ENCODE results near the gene TOMM20.

Gene TOMM20

DNA sequence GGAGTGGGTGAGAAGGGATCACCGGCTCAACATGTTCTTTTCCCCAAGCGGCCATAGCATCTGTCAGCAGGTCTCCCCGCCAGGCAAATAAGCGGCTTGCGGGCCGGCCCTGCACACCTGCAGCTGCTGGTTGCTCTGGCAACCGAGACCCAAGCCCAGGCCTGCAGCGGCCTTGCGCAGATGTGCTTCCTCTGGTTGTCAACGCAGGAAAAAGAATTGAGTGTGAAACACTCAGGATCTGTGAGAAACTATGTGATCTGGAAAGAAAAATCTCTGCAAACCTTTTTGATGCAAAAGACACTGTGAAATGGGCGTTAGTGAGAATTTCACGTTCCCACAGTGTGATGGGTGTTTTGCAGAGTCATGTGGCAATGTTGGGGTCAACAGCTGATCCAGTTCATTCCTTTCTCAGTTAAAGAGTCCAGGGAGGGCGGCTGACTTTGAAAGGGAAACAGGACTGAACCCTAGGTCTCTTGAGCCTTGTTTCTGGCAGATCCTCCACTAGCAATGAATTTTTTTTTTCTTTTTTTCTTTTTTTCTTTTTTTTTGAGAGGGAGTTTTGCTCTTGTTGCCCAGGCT, 28.4 kb downstream of the TOMM20 start:
- TF ChIP-seq GATA2 (IDR thresholded peaks at IDR 0.05; ENCODE audit: low read depth, low read length) (no peak), GATA3 (IDR thresholded peaks at IDR 0.05; ENCODE audit: low read depth, low read length) (no peak)

- TF ChIP-seq GATA3 (IDR thresholded peaks at IDR 0.05; ENCODE audit: low read depth, low read length) (no peak), GATA2 (IDR thresholded peaks at IDR 0.05; ENCODE audit: low read depth, low read length) (no peak)
These were observed 29.6 kb downstream of the TOMM20 start for GRCh38 chr1:235098991-235099390.

DNA sequence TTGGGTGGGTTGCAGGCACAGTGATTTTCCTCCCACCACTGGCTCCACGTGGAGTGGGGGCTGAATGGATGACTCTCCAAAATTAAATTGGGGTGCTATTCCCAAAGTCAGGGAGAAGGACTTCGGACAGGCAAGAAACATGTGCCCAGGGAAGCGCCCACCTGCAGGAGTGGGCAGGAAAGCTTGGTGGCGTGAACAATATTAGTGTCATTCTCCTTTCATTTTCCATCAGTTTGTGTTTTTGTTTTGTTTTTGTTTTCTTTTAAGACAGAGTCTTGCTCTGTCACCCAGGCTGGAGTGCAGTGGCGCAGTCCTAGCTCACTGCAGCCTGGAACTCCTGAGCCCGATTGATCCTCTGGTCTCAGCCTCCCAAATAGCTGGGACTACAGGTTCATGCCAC, 30.1 kb downstream of the TOMM20 start:
- TF ChIP-seq GATA3 (IDR thresholded peaks at IDR 0.05; ENCODE audit: low read depth, low read length) (no peak), GATA2 (IDR thresholded peaks at IDR 0.05; ENCODE audit: low read depth, low read length) (no peak)

DNA sequence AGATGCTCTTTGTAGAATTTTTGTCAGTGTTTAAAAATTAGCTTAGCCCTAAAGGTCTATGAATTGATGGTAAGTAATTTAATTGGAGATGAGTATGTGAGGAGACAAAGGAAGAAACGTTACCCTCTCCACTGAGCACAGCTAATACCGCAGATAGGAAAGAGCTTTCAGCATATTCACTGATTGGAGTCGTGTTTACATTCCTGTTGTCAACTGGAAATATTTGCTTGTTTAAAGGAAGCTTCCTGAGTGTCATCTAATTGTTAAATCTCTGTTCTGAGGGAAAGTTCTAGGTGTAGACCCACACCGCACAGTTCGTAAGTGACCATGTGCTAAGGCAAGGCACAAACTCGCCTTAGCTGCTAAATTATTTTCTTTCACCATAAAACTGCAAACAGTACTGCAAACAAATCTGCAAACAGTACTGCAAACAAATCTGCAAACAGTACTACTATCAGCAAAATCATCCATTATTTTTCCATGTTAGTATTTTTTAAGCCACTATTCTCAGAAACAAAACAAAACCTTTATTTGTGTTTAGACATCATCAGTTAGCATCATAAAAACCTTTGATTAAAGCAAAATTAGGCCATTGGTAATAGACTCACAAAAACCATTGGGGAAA, 32.6 kb downstream of the TOMM20 start:
- TF ChIP-seq GATA3 (IDR thresholded peaks at IDR 0.05; ENCODE audit: low read depth, low read length) (no peak), GATA2 (IDR thresholded peaks at IDR 0.05; ENCODE audit: low read depth, low read length) (no peak)

DNA sequence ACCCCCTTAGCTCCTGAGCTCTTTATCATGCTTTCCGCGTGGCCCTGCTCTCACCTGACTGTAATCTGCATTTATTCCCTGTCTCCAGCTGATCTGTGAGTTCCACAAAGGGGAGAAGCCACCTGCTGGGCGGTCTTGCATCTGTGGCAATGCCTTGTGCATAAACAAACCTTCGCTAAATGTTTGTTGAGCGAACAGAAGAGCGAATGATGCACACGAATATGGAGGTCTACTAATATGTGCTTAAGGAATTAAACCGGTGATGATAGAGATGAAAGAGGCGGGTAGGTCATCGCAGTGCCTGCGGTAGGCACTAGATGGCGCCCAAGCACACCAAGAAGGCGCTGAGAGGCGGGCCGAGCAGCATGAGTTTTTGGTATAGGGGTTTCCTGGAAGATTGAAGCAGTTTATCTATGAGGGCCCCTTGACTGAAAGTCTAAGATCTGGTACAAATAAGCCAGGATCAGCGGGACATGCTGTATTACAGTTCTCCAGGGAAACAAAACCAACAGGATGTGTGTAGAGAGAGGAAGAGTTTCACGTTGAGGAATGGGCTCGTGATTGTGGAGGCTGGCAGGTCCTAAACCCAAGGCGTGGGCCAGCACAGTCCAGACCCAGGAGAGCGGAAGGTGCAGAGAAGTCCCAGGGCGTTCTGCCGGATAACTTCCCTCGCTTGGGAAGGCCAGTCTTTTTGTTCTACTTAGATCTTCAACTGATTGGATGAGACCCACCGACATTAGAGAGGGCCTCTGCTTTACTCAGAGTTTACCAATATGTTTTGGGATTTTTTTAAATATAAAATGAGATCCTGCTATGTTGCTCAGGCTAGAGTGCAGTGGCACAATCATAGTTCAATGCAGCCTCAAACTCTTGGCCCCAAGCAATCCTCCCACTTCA, 34.7 kb downstream of the TOMM20 start:
- TF ChIP-seq GATA3 (IDR thresholded peaks at IDR 0.05; ENCODE audit: low read depth, low read length) = no peak
- TF ChIP-seq GATA2 (IDR thresholded peaks at IDR 0.05; ENCODE audit: low read depth, low read length) = no peak

DNA sequence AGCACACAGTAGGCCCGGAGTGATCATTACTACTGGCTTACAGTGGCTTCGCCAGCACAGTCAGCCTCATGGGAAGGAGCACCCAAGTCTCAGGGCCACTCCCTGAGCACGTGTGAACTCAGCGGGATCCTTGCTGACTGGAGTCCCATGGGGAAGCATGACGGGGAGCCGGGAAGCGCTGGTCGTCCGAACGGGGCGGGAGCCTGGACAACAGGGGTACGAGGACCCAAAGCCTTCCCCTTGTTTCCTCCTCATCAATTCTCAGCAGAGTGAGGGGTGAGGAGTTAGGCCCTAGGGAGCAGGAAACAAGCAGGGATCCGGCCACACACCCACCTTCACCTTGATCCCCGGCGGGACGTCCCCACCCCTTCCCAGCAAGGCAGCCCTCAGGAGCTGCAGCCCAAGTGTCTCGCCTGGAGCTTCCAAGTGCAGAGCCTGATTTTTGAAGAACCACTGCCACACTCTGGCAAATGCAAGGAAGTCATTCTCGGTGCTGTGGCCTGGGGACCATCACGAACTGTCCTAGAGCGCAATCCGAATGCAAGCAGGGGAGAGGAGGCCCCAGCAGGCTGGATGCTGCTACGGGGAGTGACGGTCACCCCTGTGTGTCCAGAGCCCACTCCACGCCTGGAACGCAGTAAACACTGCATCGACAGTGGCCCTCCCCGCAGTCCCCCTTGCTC, 35.5 kb downstream of the TOMM20 start:
- no peak for TF ChIP-seq GATA3 (IDR thresholded peaks at IDR 0.05; ENCODE audit: low read depth, low read length)
- no peak for TF ChIP-seq GATA2 (IDR thresholded peaks at IDR 0.05; ENCODE audit: low read depth, low read length)

- TF ChIP-seq GATA3 (IDR thresholded peaks at IDR 0.05; ENCODE audit: low read depth, low read length) = no peak
- TF ChIP-seq GATA2 (IDR thresholded peaks at IDR 0.05; ENCODE audit: low read depth, low read length) = peak; percentile 69
These were observed 38.1 kb downstream of the TOMM20 start for GRCh38 chr1:235090406-235091069.

- TF ChIP-seq GATA2 (IDR thresholded peaks at IDR 0.05; ENCODE audit: low read depth, low read length) = no peak
These were observed 39.7 kb downstream of the TOMM20 start for GRCh38 chr1:235088907-235089306.

DNA sequence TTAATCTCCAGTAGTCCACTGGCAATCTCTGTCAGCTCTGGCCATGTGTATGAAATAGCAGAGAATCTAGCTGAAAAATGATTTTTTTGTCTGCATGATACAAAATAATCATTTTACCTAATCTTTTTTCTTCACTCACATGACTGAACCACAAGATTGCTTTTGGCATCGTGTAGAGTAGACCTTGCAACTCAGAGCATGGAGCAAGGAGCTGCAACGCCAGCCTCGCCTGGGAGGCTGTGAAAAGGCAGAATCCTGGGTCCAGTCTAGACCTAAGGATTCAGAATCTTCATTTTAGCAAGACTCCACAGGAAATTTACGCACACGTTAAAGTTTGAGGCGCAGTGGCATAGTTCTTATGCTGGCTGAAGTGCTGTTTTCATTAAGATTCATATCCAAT, 40.2 kb downstream of the TOMM20 start:
- TF ChIP-seq GATA2 (IDR thresholded peaks at IDR 0.05; ENCODE audit: low read depth, low read length) = no peak
- TF ChIP-seq GATA3 (IDR thresholded peaks at IDR 0.05; ENCODE audit: low read depth, low read length) = no peak

GRCh38 chr1:235087906-235088305, 40.7 kb downstream of the TOMM20 start:
- TF ChIP-seq GATA2 (IDR thresholded peaks at IDR 0.05; ENCODE audit: low read depth, low read length) = no peak
- no peak for TF ChIP-seq GATA3 (IDR thresholded peaks at IDR 0.05; ENCODE audit: low read depth, low read length)

- no peak for TF ChIP-seq GATA2 (IDR thresholded peaks at IDR 0.05; ENCODE audit: low read depth, low read length)
- no peak for TF ChIP-seq GATA3 (IDR thresholded peaks at IDR 0.05; ENCODE audit: low read depth, low read length)
These were observed 49.0 kb downstream of the TOMM20 start for GRCh38 chr1:235079443-235080296.

- TF ChIP-seq GATA2 (IDR thresholded peaks at IDR 0.05; ENCODE audit: low read depth, low read length) = no peak
- TF ChIP-seq GATA3 (IDR thresholded peaks at IDR 0.05; ENCODE audit: low read depth, low read length) = no peak
These were observed 49.9 kb downstream of the TOMM20 start for GRCh38 chr1:235078480-235079381.

Measured in SH-SY5Y (cell line).